GM12874 (cell line): ENCODE data around the gene IGFBP2.

ENCODE experiments used
- CTCF ChIP-seq: IDR thresholded peaks from 2 replicates; pipeline ENCODE4 v1.5.1; 2011; ENCODE audit warnings: low read depth, mild to moderate bottlenecking, control low read depth, low read length, moderate library complexity; ENCODE audit not compliant: insufficient read depth

Gene IGFBP2

GRCh38 chr2:216698895-216699294, 65.7 kb downstream of the IGFBP2 start:
- peak; percentile 54 for TF ChIP-seq CTCF

- TF ChIP-seq CTCF, result no peak
Observed at GRCh38 chr2:216700088-216700567, 66.9 kb downstream of the IGFBP2 start.

- TF ChIP-seq CTCF, result no peak
Observed at GRCh38 chr2:216700781-216701180, 67.6 kb downstream of the IGFBP2 start.

GRCh38 chr2:216701544-216701943, 68.3 kb downstream of the IGFBP2 start:
- TF ChIP-seq CTCF, result no peak

- TF ChIP-seq CTCF, result no peak
Observed at GRCh38 chr2:216702756-216703155, 69.5 kb downstream of the IGFBP2 start.

- no peak for TF ChIP-seq CTCF
Observed at GRCh38 chr2:216710551-216711301, 77.5 kb downstream of the IGFBP2 start.

- no peak for TF ChIP-seq CTCF
Observed at GRCh38 chr2:216711348-216711747, 78.1 kb downstream of the IGFBP2 start.
